HepG2 (cell line): Measurements from ENCODE around the gene CCSER1. TPM values are rescaled to one million over a fixed set of nuclear protein-coding genes. Genes with fewer than 3 reads are reported as not detected.

ENCODE experiments used
- ATAC-seq: fragments of 200-7000 bp; cut with Tn5 transposase; 3 replicates; pipeline ENCODE4 v1.9.1; 2020; ENCODE audit warnings: mild to moderate bottlenecking, moderate library complexity
- BruUV-seq: library from RNA; stranded (reverse); fragments of 400-500 nt; replicated peaks from 2 replicates; lab custom pipeline; 2021; lab: Mats Ljungman, UMichigan
- CTCF ChIA-PET: fragments of 300-600 bp; formaldehyde crosslinking; extraction: SDS; loops from one replicate; lab custom pipeline; 2021; ENCODE audit warnings: low total read pairs, inconsistent platforms, low intra/inter-chr PET ratio; lab: Yijun Ruan, JAX
- POLR2A ChIA-PET: fragments of 350-600 bp; sonication (Branson Sonifier 250); formaldehyde crosslinking; loops from one replicate; lab custom pipeline; 2020; ENCODE audit warnings: antibody characterized with exemption, inconsistent platforms; lab: Yijun Ruan, JAX
- DNase-seq: peaks from one replicate; pipeline ENCODE4 v3.0.0-alpha.2; 2015; ENCODE audit warnings: low spot score
- FAIRE-seq: peaks from 3 replicates; lab custom pipeline; 2011; peaks lifted over from hg19 to GRCh38; lab: Jason Lieb, UNC
- H2AFZ ChIP-seq: one replicate; pipeline ENCODE4 v1.6.1; 2011; ENCODE audit warnings: low read length, inconsistent platforms
- H3K27ac ChIP-seq: fragments of 300-600 bp; 3 replicates; pipeline ENCODE4 v1.8.0; 2011; ENCODE audit warnings: mixed run types, mild to moderate bottlenecking, mixed read lengths, low read length, inconsistent platforms; ENCODE audit not compliant: insufficient read depth; ENCODE audit errors: extremely low read length
- H3K27me3 ChIP-seq, 2 experiments: fragments of 200-600 bp in 1 of 2; 2 replicates in 1 of 2; 3 replicates in 1 of 2; pipeline versions ENCODE4 v1.6.0 to v1.8.0; 2011; ENCODE audit warnings: low read length in 2 of 2, mild to moderate bottlenecking in 2 of 2, moderate library complexity in 2 of 2, inconsistent platforms in 1 of 2; ENCODE audit not compliant: insufficient read depth in 2 of 2, control insufficient read depth in 1 of 2
- H3K36me3 ChIP-seq, 2 experiments: fragments of 200-600 bp in 1 of 2; replicated peaks in 1 of 2; 2 replicates in 1 of 2; 3 replicates in 1 of 2; pipeline versions ENCODE4 v1.5.1 to v1.8.0; 2011; ENCODE audit warnings: low read length in 2 of 2, inconsistent platforms in 1 of 2; ENCODE audit not compliant: insufficient read depth in 2 of 2, control insufficient read depth in 1 of 2
- H3K4me1 ChIP-seq: 2 replicates; pipeline ENCODE4 v1.5.1; 2012; ENCODE audit warnings: low read length, inconsistent platforms; ENCODE audit not compliant: insufficient read depth
- H3K4me2 ChIP-seq: 2 replicates; pipeline ENCODE4 v1.6.0; 2011; ENCODE audit warnings: low read depth, low read length, inconsistent platforms
- H3K4me3 ChIP-seq, 3 experiments: fragments of 200-600 bp in 1 of 3; sonication (generic), shearing (Covaris generic) in 1 of 3; replicated peaks in 1 of 3; 2 replicates each; pipeline ENCODE4 v1.5.1; 2011 to 2016; ENCODE audit warnings: low read length in 3 of 3, inconsistent platforms in 2 of 3, low read depth in 2 of 3, mild to moderate bottlenecking in 2 of 3, control low read depth in 1 of 3, mixed read lengths in 1 of 3; ENCODE audit not compliant: insufficient read depth in 1 of 3
- H3K79me2 ChIP-seq: one replicate; pipeline ENCODE4 v1.6.1; 2011; ENCODE audit warnings: low read length, inconsistent platforms; ENCODE audit not compliant: insufficient read depth
- H3K9ac ChIP-seq: 2 replicates; pipeline ENCODE4 v1.6.0; 2011; ENCODE audit warnings: mild to moderate bottlenecking, low read depth, low read length, inconsistent platforms; ENCODE audit not compliant: insufficient read depth
- H3K9me3 ChIP-seq: 2 replicates; pipeline ENCODE4 v1.5.1; 2012; ENCODE audit warnings: mild to moderate bottlenecking, low read length
- H4K20me1 ChIP-seq: 2 replicates; pipeline ENCODE4 v1.6.0; 2011; ENCODE audit warnings: inconsistent platforms, mild to moderate bottlenecking, low read length, moderate library complexity; ENCODE audit not compliant: insufficient read depth
- CREB1 ChIP-seq, 2 experiments: fragments of 450-650 bp in 1 of 2; IDR thresholded peaks; 2 replicates each; pipeline ENCODE4 v1.6.1; 2016 to 2017; ENCODE audit warnings: control low read depth in 1 of 2, mild to moderate bottlenecking in 1 of 2, missing compliant biosample characterization in 1 of 2, missing genetic modification characterization in 1 of 2
- EEA1 ChIP-seq: sonication (generic); formaldehyde crosslinking; IDR thresholded peaks from 2 replicates; pipeline ENCODE4 v1.5.1; 2020; ENCODE audit warnings: mild to moderate bottlenecking, missing genetic modification reagents, borderline replicate concordance
- KLF16 ChIP-seq, 2 experiments: sonication (generic) in 1 of 2; formaldehyde crosslinking in 1 of 2; IDR thresholded peaks; 2 replicates each; pipeline versions ENCODE4 v1.6.1 to v1.8.0; 2016 to 2023; ENCODE audit warnings: missing genetic modification reagents in 2 of 2, missing compliant biosample characterization in 1 of 2
- MEIS1 ChIP-seq: sonication (generic); formaldehyde crosslinking; IDR thresholded peaks from 2 replicates; pipeline ENCODE4 v1.9.0; 2021; ENCODE audit warnings: mild to moderate bottlenecking, missing genetic modification reagents, moderate library complexity, borderline replicate concordance
- NFIB ChIP-seq: sonication (generic); formaldehyde crosslinking; IDR thresholded peaks from 2 replicates; pipeline ENCODE4 v1.9.0; 2021; ENCODE audit warnings: missing genetic modification reagents, mild to moderate bottlenecking, borderline replicate concordance
- WGBS: methylation state at CpG from one replicate; pipeline ENCODE4 v1.1.6; 2017; ENCODE audit warnings: low lambda C conversion rate; 5-methylcytosine and 5-hydroxymethylcytosine counted together
- in situ Hi-C: cut with HindIII; loops from 2 replicates; pipeline ENCODE4 v1.10.0; 2017; ENCODE audit warnings: low pct_unique_long_range_greater_than_20kb; ENCODE audit not compliant: extremely low pct_ligation_motif_present
- intact Hi-C: fragments of 100-400 bp; cut with micrococcal nuclease; formaldehyde crosslinking; loops from one replicate; pipeline ENCODE4 v1.10.0; 2022; ENCODE audit not compliant: unreplicated experiment
- polyA plus RNA-seq, 8 experiments: library from polyadenylated mRNA; depleted of rRNA in 3 of 8; stranded (reverse) in 7 of 8; unstranded in 1 of 8; fragments of >200 nt; fragmentation: Illumina TruSeq in 4 of 8; extraction: Trizol in 4 of 8; gene quantifications; 2 replicates each; pipeline versions ENCODE4 v1.2.1 to v1.2.3, GENCODE V29; 2011 to 2016; ENCODE audit warnings: low read depth in 4 of 8, missing spikeins in 1 of 8, mixed read lengths in 1 of 8; ENCODE audit not compliant: insufficient read depth in 1 of 8
- total RNA-seq, 5 experiments: library from RNA; depleted of rRNA; stranded (reverse); fragments of >200 nt; fragmentation: Illumina TruSeq; extraction: Trizol; gene quantifications; 2 replicates each; pipeline ENCODE4 v1.2.3, GENCODE V29; 2016; ENCODE audit warnings: low read depth in 1 of 5
- TF ChIP-seq, protein P1 (sequence below): sonication (generic); formaldehyde crosslinking; IDR thresholded peaks from 2 replicates; pipeline ENCODE4 v1.5.1; 2020; ENCODE audit warnings: missing genetic modification reagents, mild to moderate bottlenecking, borderline replicate concordance
- TF ChIP-seq, protein P2 (sequence below): sonication (generic); formaldehyde crosslinking; IDR thresholded peaks from 2 replicates; pipeline ENCODE4 v1.9.0; 2021; ENCODE audit warnings: missing genetic modification reagents, borderline replicate concordance
- TF ChIP-seq, protein P3 (sequence below), 2 experiments: sonication (generic) in 1 of 2; formaldehyde crosslinking in 1 of 2; IDR thresholded peaks; 2 replicates each; pipeline versions ENCODE4 v1.6.1 to v1.9.0; 2014 to 2022; ENCODE audit warnings: antibody characterized with exemption in 1 of 2, borderline replicate concordance in 1 of 2, inconsistent platforms in 1 of 2, low read depth in 1 of 2, missing genetic modification reagents in 1 of 2

The CCSER1 gene
- total and polyA plus RNA-seq, 2 of the 13 experiments (the other 11 are each of a cell fraction or from before 2014, with no cell fraction given): not detected

DNA sequence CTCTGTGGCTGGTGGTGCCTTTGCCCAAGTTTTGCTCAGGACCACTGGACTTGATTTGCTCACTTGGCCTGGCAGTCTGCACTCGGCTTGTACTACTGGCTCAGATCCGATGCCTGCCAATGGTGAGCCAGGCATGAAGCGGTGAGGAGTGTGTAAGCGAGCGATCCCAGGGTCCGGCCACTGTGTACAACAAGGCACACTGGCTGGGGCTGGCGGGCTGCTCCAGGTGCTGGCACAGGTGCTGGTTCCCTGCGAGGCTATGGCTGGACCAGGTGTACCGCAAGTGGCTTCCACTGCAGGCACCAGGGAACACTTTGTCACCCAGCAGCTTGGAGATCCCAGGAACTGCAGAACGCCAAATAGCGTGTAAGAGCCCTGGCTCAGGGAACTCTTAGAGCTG lies 329.7 kb downstream of the CCSER1 start:
- no peak overlapping the region for H3K27ac ChIP-seq
- no peak for DNase-seq
- no peaks in the 10 kb centered on the region for H3K9me3 ChIP-seq
- FAIRE-seq: no peak
- BruUV-seq: no TSS peak
- H3K4me2 ChIP-seq: no peak overlapping the region
- H3K27me3 ChIP-seq: no peaks in the 10 kb centered on the region
- TF ChIP-seq, protein P1, sequence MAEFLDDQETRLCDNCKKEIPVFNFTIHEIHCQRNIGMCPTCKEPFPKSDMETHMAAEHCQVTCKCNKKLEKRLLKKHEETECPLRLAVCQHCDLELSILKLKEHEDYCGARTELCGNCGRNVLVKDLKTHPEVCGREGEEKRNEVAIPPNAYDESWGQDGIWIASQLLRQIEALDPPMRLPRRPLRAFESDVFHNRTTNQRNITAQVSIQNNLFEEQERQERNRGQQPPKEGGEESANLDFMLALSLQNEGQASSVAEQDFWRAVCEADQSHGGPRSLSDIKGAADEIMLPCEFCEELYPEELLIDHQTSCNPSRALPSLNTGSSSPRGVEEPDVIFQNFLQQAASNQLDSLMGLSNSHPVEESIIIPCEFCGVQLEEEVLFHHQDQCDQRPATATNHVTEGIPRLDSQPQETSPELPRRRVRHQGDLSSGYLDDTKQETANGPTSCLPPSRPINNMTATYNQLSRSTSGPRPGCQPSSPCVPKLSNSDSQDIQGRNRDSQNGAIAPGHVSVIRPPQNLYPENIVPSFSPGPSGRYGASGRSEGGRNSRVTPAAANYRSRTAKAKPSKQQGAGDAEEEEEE (CRISPR knock-in tag): no peak
- TF ChIP-seq CREB1 (IDR thresholded peaks at IDR 0.05) (no peak), CREB1 (CRISPR knock-in tag; IDR thresholded peaks at IDR 0.05) (no peak), EEA1 (no peak), MEIS1 (CRISPR knock-in tag) (no peak), KLF16 (CRISPR knock-in tag; IDR thresholded peaks at IDR 0.05) (no peak), NFIB (CRISPR knock-in tag) (no peak)
- TF ChIP-seq, protein P2, sequence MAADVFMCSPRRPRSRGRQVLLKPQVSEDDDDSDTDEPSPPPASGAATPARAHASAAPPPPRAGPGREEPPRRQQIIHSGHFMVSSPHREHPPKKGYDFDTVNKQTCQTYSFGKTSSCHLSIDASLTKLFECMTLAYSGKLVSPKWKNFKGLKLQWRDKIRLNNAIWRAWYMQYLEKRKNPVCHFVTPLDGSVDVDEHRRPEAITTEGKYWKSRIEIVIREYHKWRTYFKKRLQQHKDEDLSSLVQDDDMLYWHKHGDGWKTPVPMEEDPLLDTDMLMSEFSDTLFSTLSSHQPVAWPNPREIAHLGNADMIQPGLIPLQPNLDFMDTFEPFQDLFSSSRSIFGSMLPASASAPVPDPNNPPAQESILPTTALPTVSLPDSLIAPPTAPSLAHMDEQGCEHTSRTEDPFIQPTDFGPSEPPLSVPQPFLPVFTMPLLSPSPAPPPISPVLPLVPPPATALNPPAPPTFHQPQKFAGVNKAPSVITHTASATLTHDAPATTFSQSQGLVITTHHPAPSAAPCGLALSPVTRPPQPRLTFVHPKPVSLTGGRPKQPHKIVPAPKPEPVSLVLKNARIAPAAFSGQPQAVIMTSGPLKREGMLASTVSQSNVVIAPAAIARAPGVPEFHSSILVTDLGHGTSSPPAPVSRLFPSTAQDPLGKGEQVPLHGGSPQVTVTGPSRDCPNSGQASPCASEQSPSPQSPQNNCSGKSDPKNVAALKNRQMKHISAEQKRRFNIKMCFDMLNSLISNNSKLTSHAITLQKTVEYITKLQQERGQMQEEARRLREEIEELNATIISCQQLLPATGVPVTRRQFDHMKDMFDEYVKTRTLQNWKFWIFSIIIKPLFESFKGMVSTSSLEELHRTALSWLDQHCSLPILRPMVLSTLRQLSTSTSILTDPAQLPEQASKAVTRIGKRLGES (CRISPR knock-in tag): no peak
- TF ChIP-seq, protein P3, sequence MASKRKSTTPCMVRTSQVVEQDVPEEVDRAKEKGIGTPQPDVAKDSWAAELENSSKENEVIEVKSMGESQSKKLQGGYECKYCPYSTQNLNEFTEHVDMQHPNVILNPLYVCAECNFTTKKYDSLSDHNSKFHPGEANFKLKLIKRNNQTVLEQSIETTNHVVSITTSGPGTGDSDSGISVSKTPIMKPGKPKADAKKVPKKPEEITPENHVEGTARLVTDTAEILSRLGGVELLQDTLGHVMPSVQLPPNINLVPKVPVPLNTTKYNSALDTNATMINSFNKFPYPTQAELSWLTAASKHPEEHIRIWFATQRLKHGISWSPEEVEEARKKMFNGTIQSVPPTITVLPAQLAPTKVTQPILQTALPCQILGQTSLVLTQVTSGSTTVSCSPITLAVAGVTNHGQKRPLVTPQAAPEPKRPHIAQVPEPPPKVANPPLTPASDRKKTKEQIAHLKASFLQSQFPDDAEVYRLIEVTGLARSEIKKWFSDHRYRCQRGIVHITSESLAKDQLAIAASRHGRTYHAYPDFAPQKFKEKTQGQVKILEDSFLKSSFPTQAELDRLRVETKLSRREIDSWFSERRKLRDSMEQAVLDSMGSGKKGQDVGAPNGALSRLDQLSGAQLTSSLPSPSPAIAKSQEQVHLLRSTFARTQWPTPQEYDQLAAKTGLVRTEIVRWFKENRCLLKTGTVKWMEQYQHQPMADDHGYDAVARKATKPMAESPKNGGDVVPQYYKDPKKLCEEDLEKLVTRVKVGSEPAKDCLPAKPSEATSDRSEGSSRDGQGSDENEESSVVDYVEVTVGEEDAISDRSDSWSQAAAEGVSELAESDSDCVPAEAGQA (IDR thresholded peaks at IDR 0.05; ENCODE audit: low read depth): no peak
- TF ChIP-seq, protein P3 (CRISPR knock-in tag; IDR thresholded peaks at IDR 0.05; ENCODE audit: borderline replicate concordance): no peak
- H4K20me1 ChIP-seq: no peaks in the 10 kb centered on the region
- no peak overlapping the region for H2AFZ ChIP-seq
- ChIA-PET CTCF (no interaction called here), POLR2A (no interaction called here)
- intact Hi-C loops (no loop called here), in situ Hi-C loops (no loop called here)
- H3K4me3 ChIP-seq: no peak overlapping the region
- no peak overlapping the region for H3K9ac ChIP-seq
- ATAC-seq: no peak
- H3K36me3 ChIP-seq: no peaks in the 10 kb centered on the region
- 40% methylated on average over 2 of the region's 11 CpGs for WGBS
- H3K4me1 ChIP-seq: no peaks in the 10 kb centered on the region
- no peaks in the 10 kb centered on the region for H3K79me2 ChIP-seq
